Measurements from ENCODE around the gene SSTR3. TPM values are rescaled to one million over a fixed set of nuclear protein-coding genes. Genes with fewer than 3 reads are reported as not detected.

Gene SSTR3
- total and polyA plus RNA-seq, 8 donors: 0.04 to 0.26 (median 0.09) TPM; not detected in 2

DNA sequence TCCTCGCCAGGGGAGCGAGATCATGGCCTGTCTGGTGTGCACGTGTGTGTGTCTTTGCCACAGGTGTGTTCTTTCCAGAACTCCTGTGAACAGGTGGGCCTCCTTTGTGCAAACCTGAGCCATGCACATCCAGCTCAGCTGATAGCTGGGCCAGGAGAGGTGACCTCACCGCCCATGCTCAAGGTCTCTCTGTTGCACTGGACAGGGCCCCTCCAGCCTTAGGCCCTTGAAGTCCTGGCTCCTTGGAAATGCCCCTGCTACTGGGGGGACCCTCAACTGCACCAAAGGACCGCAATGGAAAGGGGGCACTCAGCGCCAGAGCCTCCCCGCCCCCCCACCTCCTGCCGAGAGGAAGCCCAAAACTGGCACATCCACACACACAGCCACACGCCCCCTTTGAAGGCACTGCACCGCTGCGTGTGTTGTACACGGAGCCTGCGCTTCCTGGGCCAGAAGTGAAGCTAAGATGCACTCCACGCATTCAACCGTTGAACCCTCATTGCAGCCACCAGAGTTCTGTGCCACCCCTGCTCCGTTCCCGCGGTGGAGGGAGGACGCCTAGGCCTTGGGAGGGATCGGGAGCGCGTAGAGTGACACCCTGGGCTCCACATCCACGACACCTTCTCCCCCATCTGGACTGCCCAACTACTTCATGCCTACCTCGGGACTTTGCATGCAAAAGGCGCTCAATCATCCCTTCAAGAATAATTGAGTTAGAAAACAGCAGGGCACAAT lies 46.2 kb downstream of the SSTR3 start:
- no peak for ATAC-seq
- no peak overlapping the region for H3K4me3 ChIP-seq
- TF ChIP-seq, protein P1, sequence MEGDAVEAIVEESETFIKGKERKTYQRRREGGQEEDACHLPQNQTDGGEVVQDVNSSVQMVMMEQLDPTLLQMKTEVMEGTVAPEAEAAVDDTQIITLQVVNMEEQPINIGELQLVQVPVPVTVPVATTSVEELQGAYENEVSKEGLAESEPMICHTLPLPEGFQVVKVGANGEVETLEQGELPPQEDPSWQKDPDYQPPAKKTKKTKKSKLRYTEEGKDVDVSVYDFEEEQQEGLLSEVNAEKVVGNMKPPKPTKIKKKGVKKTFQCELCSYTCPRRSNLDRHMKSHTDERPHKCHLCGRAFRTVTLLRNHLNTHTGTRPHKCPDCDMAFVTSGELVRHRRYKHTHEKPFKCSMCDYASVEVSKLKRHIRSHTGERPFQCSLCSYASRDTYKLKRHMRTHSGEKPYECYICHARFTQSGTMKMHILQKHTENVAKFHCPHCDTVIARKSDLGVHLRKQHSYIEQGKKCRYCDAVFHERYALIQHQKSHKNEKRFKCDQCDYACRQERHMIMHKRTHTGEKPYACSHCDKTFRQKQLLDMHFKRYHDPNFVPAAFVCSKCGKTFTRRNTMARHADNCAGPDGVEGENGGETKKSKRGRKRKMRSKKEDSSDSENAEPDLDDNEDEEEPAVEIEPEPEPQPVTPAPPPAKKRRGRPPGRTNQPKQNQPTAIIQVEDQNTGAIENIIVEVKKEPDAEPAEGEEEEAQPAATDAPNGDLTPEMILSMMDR (IDR thresholded peaks at IDR 0.05): no peak
- intact Hi-C loops (cut with DNase I): loop anchor here in 1 of 2 donors (2.0 kb wide), 1 partner anchor 33 kb away; no protein-coding TSS in a partner anchor
- H3K27ac ChIP-seq: peak overlapping the region in 1 of 2 donors; percentile 40
- peak in 1 of 4 donors; percentile 62 for DNase-seq
- H3K9me3 ChIP-seq: peaks cover 0 to 6% of the 10 kb centered on the region in 2 donors
- no peaks in the 10 kb centered on the region for H3K36me3 ChIP-seq
- no peaks in the 10 kb centered on the region for H3K27me3 ChIP-seq
- H3K4me1 ChIP-seq: peaks cover 5 to 15% of the 10 kb centered on the region in 2 donors

GRCh38 chr22:37165066-37165465 lies 47.2 kb downstream of the SSTR3 start:
- DNase-seq (peak in 1 of 4 donors; percentile 18), ATAC-seq (no peak)
- Histone ChIP-seq H3K4me3 (no peak overlapping the region), H3K9me3 (peaks cover 0 to 6% of the 10 kb centered on the region in 2 donors), H3K4me1 (peaks cover 5 to 13% of the 10 kb centered on the region in 2 donors), H3K27ac (no peak overlapping the region), H3K27me3 (no peaks in the 10 kb centered on the region), H3K36me3 (no peaks in the 10 kb centered on the region)
- intact Hi-C loops (cut with DNase I): no loop called here
- TF ChIP-seq, protein P1 (IDR thresholded peaks at IDR 0.05): no peak

DNA sequence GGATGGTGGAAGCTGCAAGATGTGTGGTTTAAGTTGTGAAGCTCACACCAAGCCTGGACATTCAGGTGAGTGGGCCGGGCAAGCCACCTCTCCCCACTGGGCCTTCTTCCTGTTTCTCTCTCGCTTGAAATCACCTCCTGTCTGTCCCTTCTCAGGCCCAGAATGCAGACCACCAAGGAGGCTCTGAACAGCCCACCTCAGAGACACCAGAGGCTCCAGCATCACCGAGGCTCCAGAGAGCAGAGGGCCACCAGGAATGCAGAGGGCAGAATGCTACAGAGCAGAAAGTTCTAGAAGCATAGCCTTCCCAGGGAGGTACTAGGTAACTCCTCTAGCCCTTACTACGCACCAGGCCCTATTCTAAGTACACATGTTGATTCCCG lies 47.8 kb downstream of the SSTR3 start:
- intact Hi-C loops (cut with DNase I): no loop called here
- ATAC-seq: no peak
- H3K36me3 ChIP-seq: no peaks in the 10 kb centered on the region
- no peak overlapping the region for H3K27ac ChIP-seq
- TF ChIP-seq, protein P1 (IDR thresholded peaks at IDR 0.05): no peak
- peaks cover 0 to 6% of the 10 kb centered on the region in 2 donors for H3K9me3 ChIP-seq
- H3K27me3 ChIP-seq: no peaks in the 10 kb centered on the region
- H3K4me3 ChIP-seq: no peak overlapping the region
- H3K4me1 ChIP-seq: peaks cover 5 to 13% of the 10 kb centered on the region in 2 donors
- peak in 1 of 4 donors; percentile 21 for DNase-seq

DNA sequence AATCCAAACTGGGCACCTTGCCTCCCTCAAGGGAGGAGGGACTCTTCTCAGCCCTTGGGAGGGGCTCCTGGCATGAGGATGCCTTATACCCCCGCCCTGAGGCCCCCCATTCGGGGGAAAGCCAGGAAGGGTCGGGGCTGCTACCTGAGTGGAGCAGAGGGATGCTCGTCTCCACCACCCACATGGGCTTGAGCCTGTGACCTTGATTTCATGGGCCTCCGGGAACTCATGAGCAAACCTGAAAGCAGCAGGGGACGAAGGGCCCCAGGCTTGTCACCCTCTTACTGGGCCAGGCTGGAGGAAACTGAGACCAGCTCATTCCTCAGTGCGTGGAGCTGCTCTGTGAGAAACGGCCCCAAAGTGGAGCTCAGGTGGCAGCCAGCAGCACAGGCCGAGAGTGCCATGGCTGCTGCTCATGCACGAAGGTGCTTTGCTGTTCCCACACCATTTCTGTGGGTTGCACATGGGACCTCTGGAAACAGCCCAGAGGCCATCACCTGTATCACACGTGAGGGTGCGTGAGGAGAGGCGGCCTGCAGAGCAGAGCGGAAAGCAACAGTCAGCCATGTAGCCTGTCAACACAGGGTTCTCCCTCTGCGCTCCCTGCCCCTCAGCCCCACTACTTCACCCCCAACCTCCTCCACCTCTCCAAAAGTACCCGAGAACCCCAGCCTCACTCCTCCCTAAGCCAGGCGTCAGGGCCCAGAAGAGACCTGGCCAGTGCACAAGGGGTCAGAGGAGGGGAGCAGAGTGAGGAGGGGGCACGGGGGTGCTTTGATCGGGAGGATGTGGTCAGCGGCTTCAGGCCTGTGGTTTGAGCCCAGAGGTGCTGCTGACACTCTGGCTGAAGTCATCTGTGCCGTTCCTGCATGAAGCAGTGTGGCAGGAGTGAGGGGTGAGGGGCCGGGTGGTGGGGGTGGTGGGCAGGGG lies 48.4 kb downstream of the SSTR3 start:
- no peaks in the 10 kb centered on the region for H3K36me3 ChIP-seq
- intact Hi-C loops (cut with DNase I): no loop called here
- H3K9me3 ChIP-seq: peaks cover 0 to 6% of the 10 kb centered on the region in 2 donors
- H3K4me3 ChIP-seq: no peak overlapping the region
- H3K27me3 ChIP-seq: no peaks in the 10 kb centered on the region
- DNase-seq (peak in 1 of 4 donors; percentile 43), ATAC-seq (no peak)
- H3K4me1 ChIP-seq: peaks cover 5 to 13% of the 10 kb centered on the region in 2 donors
- peak overlapping the region in 1 of 2 donors; percentile 23 for H3K27ac ChIP-seq
- TF ChIP-seq, protein P1 (IDR thresholded peaks at IDR 0.05): no peak

DNA sequence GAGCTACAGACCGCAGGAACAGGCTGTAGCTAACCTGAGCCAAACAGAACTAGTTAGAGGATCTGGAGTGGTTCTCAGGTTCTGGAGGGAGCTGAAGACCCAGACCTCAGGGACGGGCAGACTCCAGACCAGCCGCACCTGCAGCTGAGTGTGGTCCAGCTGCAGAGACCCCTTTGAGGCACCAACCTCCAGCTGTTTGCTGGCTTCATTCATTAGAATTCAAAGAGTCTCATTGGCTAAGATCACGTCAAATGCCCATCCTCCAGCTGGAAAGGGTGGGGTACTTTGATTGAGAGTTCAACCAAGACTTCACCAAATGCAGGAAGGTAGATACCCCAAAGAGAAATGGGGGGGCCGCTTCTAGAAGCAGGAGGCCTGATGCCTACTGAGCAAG lies 49.2 kb downstream of the SSTR3 start:
- H3K36me3 ChIP-seq: no peaks in the 10 kb centered on the region
- no peak for ATAC-seq
- H3K27me3 ChIP-seq: no peaks in the 10 kb centered on the region
- peaks cover 0 to 6% of the 10 kb centered on the region in 2 donors for H3K9me3 ChIP-seq
- peak overlapping the region in 1 of 2 donors; percentile 23 for H3K27ac ChIP-seq
- H3K4me1 ChIP-seq: peaks cover 5 to 12% of the 10 kb centered on the region in 2 donors
- DNase-seq: peak in 1 of 4 donors; percentile 10
- intact Hi-C loops (cut with DNase I): no loop called here
- TF ChIP-seq, protein P1 (IDR thresholded peaks at IDR 0.05): no peak
- no peak overlapping the region for H3K4me3 ChIP-seq
